Endothelial cell of umbilical vein (primary cell): ENCODE measurements around the gene SPATA22. TPM values are rescaled to one million over a fixed set of nuclear protein-coding genes. Genes with fewer than 3 reads are reported as not detected.
"Not testable (repeated sequence)": the region's sequence is repeated elsewhere in the genome, so short reads cannot be mapped to it uniquely, and the experiment has no call there.

Experiments used
- BruUV-seq: library from RNA; stranded (reverse); fragments of 400-500 nt; replicated peaks from 2 replicates; lab custom pipeline; 2021; lab: Mats Ljungman, UMichigan
- CTCF ChIA-PET: fragments of 300-600, 350-600 bp; sonication (Branson Sonifier 250); formaldehyde crosslinking; loops from one replicate; lab custom pipeline; 2021; ENCODE audit warnings: antibody characterized with exemption, inconsistent platforms; lab: Charles Lee
- POLR2A ChIA-PET: fragments of 300-600, 350-600 bp; sonication (Branson Sonifier 250); formaldehyde crosslinking; loops from one replicate; lab custom pipeline; 2021; ENCODE audit warnings: antibody characterized with exemption, inconsistent platforms; lab: Charles Lee
- DNase-seq: peaks from one replicate; pipeline ENCODE4 v3.0.0-alpha.2; 2011; ENCODE audit warnings: low read depth, low spot score
- FAIRE-seq: peaks from 2 replicates; lab custom pipeline; 2011; peaks lifted over from hg19 to GRCh38; lab: Jason Lieb, UNC
- H2AFZ ChIP-seq: 2 replicates; pipeline ENCODE4 v1.6.0; 2012; ENCODE audit warnings: low read depth, low read length, control low read depth, inconsistent platforms
- H3K27ac ChIP-seq: 2 replicates; pipeline ENCODE4 v1.5.1; 2011; ENCODE audit warnings: low read depth, mild to moderate bottlenecking, control low read depth, low read length, moderate library complexity; ENCODE audit not compliant: insufficient read depth
- H3K27me3 ChIP-seq, 2 experiments: 2 replicates each; pipeline versions ENCODE4 v1.6.0 to v1.6.1; 2011; ENCODE audit warnings: low read length in 2 of 2, mixed read lengths in 1 of 2; ENCODE audit not compliant: control insufficient read depth in 2 of 2, insufficient read depth in 2 of 2
- H3K36me3 ChIP-seq, 2 experiments: 2 replicates in 1 of 2; 3 replicates in 1 of 2; pipeline ENCODE4 v1.5.1; 2011; ENCODE audit warnings: low read length in 2 of 2, mild to moderate bottlenecking in 1 of 2, moderate library complexity in 1 of 2; ENCODE audit not compliant: control insufficient read depth in 2 of 2, insufficient read depth in 2 of 2; ENCODE audit errors: extremely low read depth in 1 of 2
- H3K4me1 ChIP-seq: 3 replicates; pipeline ENCODE4 v1.5.1; 2011; ENCODE audit warnings: mild to moderate bottlenecking, low read length; ENCODE audit not compliant: control insufficient read depth, insufficient read depth; ENCODE audit errors: extremely low read depth
- H3K4me2 ChIP-seq: 2 replicates; pipeline ENCODE4 v1.6.1; 2011; ENCODE audit warnings: low read length, control low read depth, mixed read lengths; ENCODE audit not compliant: insufficient read depth
- H3K4me3 ChIP-seq, 3 experiments: fragments of 200-600 bp in 1 of 3; sonication (generic), shearing (Covaris generic) in 1 of 3; replicated peaks in 1 of 3; 2 replicates each; pipeline ENCODE4 v1.5.1; 2011 to 2016; ENCODE audit warnings: control low read depth in 3 of 3, low read length in 3 of 3, mild to moderate bottlenecking in 2 of 3, inconsistent platforms in 1 of 3, low read depth in 1 of 3, moderate library complexity in 1 of 3; ENCODE audit not compliant: insufficient read depth in 1 of 3
- H3K79me2 ChIP-seq: 2 replicates; pipeline ENCODE4 v1.6.0; 2012; ENCODE audit warnings: low read length, inconsistent platforms; ENCODE audit not compliant: control insufficient read depth, insufficient read depth
- H3K9ac ChIP-seq: replicated peaks from 2 replicates; pipeline ENCODE3; 2011; ENCODE audit warnings: low read length, control low read depth; ENCODE audit not compliant: insufficient read depth; ENCODE audit errors: extremely low read depth
- H3K9me1 ChIP-seq: replicated peaks from 3 replicates; pipeline ENCODE4 v1.6.0; 2011; ENCODE audit warnings: mild to moderate bottlenecking, low read length; ENCODE audit not compliant: control insufficient read depth, insufficient read depth; ENCODE audit errors: extremely low read depth
- H3K9me3 ChIP-seq: replicated peaks from 2 replicates; pipeline ENCODE4 v1.5.1; 2012; ENCODE audit warnings: low read length, inconsistent platforms; ENCODE audit not compliant: control insufficient read depth, insufficient read depth
- H4K20me1 ChIP-seq: replicated peaks from 2 replicates; pipeline ENCODE3; 2011; ENCODE audit warnings: mild to moderate bottlenecking, low read length; ENCODE audit not compliant: control insufficient read depth, insufficient read depth; ENCODE audit errors: extremely low read depth
- EZH2 ChIP-seq: IDR thresholded peaks from 2 replicates; pipeline ENCODE4 v1.6.1; 2012; ENCODE audit warnings: borderline replicate concordance, low read depth, mild to moderate bottlenecking, moderate library complexity, low read length, inconsistent platforms; ENCODE audit not compliant: severe bottlenecking
- FOS ChIP-seq: IDR thresholded peaks from 2 replicates; pipeline ENCODE4 v1.6.1; 2011; ENCODE audit warnings: mild to moderate bottlenecking, low read length, moderate library complexity, borderline replicate concordance; ENCODE audit not compliant: insufficient read depth
- GATA2 ChIP-seq: IDR thresholded peaks from 2 replicates; pipeline ENCODE4 v1.7.0; 2011; ENCODE audit warnings: low read depth, mild to moderate bottlenecking, moderate library complexity, mixed read lengths, low read length; ENCODE audit not compliant: insufficient read length, insufficient read depth
- JUN ChIP-seq: IDR thresholded peaks from 2 replicates; pipeline ENCODE4 v1.6.1; 2011; ENCODE audit warnings: borderline replicate concordance, low read depth; ENCODE audit not compliant: insufficient read length, insufficient read depth
- MYC ChIP-seq: IDR thresholded peaks from one replicate; pipeline ENCODE4 v1.6.1; 2011; ENCODE audit warnings: mild to moderate bottlenecking, low read depth, low read length
- POLR2A ChIP-seq: IDR thresholded peaks from 2 replicates; pipeline ENCODE4 v1.6.1; 2012; ENCODE audit warnings: low read depth, mild to moderate bottlenecking, control low read depth, low read length
- POLR2AphosphoS5 ChIP-seq: IDR thresholded peaks from 2 replicates; pipeline ENCODE4 v1.6.1; 2012; ENCODE audit warnings: low read depth, mild to moderate bottlenecking, control low read depth, low read length, moderate library complexity; ENCODE audit not compliant: insufficient read depth
- dilution Hi-C: fragments of 300-500 bp; cut with MboI; formaldehyde crosslinking; loops from one replicate; pipeline ENCODE4 v1.15.0; 2019; ENCODE audit warnings: low sequenced_read_pairs; ENCODE audit not compliant: extremely low pct_ligation_motif_present
- intact Hi-C: fragments of 100-400 bp; cut with micrococcal nuclease; formaldehyde crosslinking; loops from one replicate; pipeline ENCODE4 v1.10.0; 2022
- polyA plus RNA-seq, 4 experiments: library from polyadenylated mRNA; depleted of rRNA in 3 of 4; stranded (reverse) in 3 of 4; unstranded in 1 of 4; fragments of >200 nt; gene quantifications; 2 replicates each; pipeline versions ENCODE4 v1.2.1 to v1.2.3, GENCODE V29; 2011 to 2012; ENCODE audit warnings: missing spikeins in 1 of 4
- total RNA-seq: library from RNA; stranded (reverse); gene quantifications from 2 replicates; pipeline ENCODE4 v1.2.3, GENCODE V29; 2021
- TF ChIP-seq, protein P1 (sequence below), 2 donors: IDR thresholded peaks; 1 replicate in 1 of 2; 2 replicates in 1 of 2; pipeline ENCODE4 v1.5.1; 2011; ENCODE audit warnings: low read length in 2 of 2, mild to moderate bottlenecking in 2 of 2, moderate library complexity in 2 of 2, control low read depth in 1 of 2, inconsistent platforms in 1 of 2, low read depth in 1 of 2; ENCODE audit not compliant: insufficient read depth in 1 of 2; ENCODE audit errors: extremely low read depth in 1 of 2
- TF ChIP-seq, protein P2 (sequence below): IDR thresholded peaks from 2 replicates; pipeline ENCODE4 v1.6.1; 2011; ENCODE audit not compliant: insufficient read depth, insufficient read length

SPATA22 gene
- total and polyA plus RNA-seq, 2 donors (not counting 3 experiments of a cell fraction or from before 2014, with no cell fraction given), result 4.3 TPM; not detected in 1

DNA sequence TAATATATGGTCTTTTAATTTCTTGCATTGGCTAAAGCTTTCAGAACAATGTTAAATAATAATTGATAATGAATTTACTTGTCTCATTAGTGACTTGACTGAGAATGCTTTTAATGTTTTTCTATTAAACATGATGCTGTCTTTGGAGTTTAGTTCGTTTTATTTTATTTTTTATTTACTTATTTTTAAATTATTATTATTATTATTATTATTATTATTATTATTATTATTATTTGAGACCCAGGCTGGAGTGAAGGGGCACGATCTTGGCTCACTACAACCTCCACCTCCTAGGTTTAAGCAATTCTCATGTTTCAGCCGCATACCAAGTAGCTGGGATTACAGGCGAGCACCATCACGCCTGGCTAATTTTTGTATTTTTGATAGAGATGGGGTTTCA is 56.0 kb downstream of the SPATA22 start:
- Histone ChIP-seq H3K27ac (no peak overlapping the region), H3K79me2 (no peaks in the 10 kb centered on the region), H3K4me1 (no peaks in the 10 kb centered on the region), H3K9ac (no peak overlapping the region), H3K4me2 (no peak overlapping the region), H3K36me3 (no peaks in the 10 kb centered on the region), H4K20me1 (no peaks in the 10 kb centered on the region), H3K4me3 (no peak overlapping the region), H3K27me3 (no peaks in the 10 kb centered on the region), H3K9me1 (no peaks in the 10 kb centered on the region), H3K9me3 (no peaks in the 10 kb centered on the region), H2AFZ (no peak overlapping the region)
- no peak for FAIRE-seq
- dilution Hi-C loops (no loop called here), intact Hi-C loops (no loop called here)
- BruUV-seq, result no TSS peak
- CTCF ChIA-PET, result no interaction called here
- POLR2A ChIA-PET, result no interaction called here
- DNase-seq, result no peak
- TF ChIP-seq, protein P1, sequence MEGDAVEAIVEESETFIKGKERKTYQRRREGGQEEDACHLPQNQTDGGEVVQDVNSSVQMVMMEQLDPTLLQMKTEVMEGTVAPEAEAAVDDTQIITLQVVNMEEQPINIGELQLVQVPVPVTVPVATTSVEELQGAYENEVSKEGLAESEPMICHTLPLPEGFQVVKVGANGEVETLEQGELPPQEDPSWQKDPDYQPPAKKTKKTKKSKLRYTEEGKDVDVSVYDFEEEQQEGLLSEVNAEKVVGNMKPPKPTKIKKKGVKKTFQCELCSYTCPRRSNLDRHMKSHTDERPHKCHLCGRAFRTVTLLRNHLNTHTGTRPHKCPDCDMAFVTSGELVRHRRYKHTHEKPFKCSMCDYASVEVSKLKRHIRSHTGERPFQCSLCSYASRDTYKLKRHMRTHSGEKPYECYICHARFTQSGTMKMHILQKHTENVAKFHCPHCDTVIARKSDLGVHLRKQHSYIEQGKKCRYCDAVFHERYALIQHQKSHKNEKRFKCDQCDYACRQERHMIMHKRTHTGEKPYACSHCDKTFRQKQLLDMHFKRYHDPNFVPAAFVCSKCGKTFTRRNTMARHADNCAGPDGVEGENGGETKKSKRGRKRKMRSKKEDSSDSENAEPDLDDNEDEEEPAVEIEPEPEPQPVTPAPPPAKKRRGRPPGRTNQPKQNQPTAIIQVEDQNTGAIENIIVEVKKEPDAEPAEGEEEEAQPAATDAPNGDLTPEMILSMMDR (IDR thresholded peaks at IDR 0.05; ENCODE audit: extremely low read depth in 1 of 2, insufficient read depth in 1 of 2, low read depth in 1 of 2, low read length in 2 of 2), result no peak
- TF ChIP-seq POLR2A (no peak), MYC (no peak), JUN (no peak), GATA2 (no peak), POLR2AphosphoS5 (no peak), FOS (no peak), EZH2 (no peak)
- TF ChIP-seq, protein P2, sequence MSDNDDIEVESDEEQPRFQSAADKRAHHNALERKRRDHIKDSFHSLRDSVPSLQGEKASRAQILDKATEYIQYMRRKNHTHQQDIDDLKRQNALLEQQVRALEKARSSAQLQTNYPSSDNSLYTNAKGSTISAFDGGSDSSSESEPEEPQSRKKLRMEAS, result no peak

- H3K9me1 ChIP-seq, FAIRE-seq, H3K27me3 ChIP-seq, H2AFZ ChIP-seq, H3K9ac ChIP-seq, H3K9me3 ChIP-seq, POLR2A ChIA-PET, H3K4me2 ChIP-seq, dilution Hi-C loops, H3K4me1 ChIP-seq, DNase-seq, CTCF ChIA-PET, intact Hi-C loops, H4K20me1 ChIP-seq, H3K79me2 ChIP-seq, H3K4me3 ChIP-seq, H3K36me3 ChIP-seq, BruUV-seq, H3K27ac ChIP-seq: not testable (repeated sequence)
These were observed 59.4 kb downstream of the SPATA22 start for GRCh38 chr17:3412216-3412615.
